Head of caudate nucleus (tissue), 42 donors: Measurements from ENCODE around the gene MPP2.
A peak's percentile ranks its signal among the peaks of the same experiment; 100 is the strongest.
"Not testable (repeated sequence)": the region's sequence is repeated elsewhere in the genome, so short reads cannot be mapped to it uniquely, and the experiment has no call there.

ENCODE experiments used
- DNase-seq, 42 donors: peaks; one replicate each; pipeline versions ENCODE4 v3.0.0 to v3.0.0-alpha.2; 2020 to 2021; ENCODE audit warnings: mixed read lengths in 7 of 42
- intact Hi-C: fragments of 100-400 bp; cut with DNase I; formaldehyde crosslinking; loops from one replicate; pipeline ENCODE4 v1.15.0; 2022

The MPP2 gene

DNA sequence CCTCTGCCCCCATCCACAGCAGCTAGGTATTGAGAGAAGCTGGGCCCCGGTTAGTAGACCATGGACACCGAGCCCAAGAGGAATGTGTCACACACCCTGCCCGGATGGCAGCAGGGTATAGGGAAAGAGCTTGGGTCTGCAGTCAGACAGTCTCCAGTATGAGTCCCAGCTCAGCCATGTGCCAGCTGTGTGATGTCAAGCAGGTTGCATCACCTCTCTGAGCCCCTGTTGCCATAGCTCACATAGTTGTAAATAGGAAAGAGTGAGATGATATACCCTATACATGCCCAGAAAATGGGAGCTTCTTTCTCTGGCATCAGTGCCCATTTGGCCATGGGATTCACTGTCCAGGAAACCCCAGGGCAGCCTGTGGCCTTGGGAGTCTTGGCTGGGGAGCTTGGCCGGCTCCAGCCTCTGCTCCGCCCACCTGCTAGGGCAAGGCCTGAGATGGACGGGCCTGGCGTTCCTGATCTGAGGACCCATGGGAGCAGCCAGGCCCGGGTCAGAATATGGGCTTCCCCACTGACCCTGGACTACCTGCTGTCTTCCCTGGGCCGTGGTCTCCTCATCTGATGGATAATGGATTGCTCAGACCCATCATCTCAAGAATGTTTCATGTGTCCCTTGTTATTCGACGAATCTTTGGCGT is 47.1 kb downstream of the MPP2 start:
- intact Hi-C loops, result no loop called here
- peak in 1 of 42 donors; percentile 24 for DNase-seq

GRCh38 chr17:43857957-43858600 is 49.3 kb downstream of the MPP2 start:
- intact Hi-C loops, result no loop called here
- peak in 1 of 42 donors; percentile 1 for DNase-seq

- DNase-seq, result peak in 1 of 42 donors; percentile 23
- intact Hi-C loops, result no loop called here
Measured at GRCh38 chr17:43857141-43857540, 50.2 kb downstream of the MPP2 start.

GRCh38 chr17:43856141-43856540 is 51.2 kb downstream of the MPP2 start:
- intact Hi-C loops, result no loop called here
- no peak for DNase-seq

DNA sequence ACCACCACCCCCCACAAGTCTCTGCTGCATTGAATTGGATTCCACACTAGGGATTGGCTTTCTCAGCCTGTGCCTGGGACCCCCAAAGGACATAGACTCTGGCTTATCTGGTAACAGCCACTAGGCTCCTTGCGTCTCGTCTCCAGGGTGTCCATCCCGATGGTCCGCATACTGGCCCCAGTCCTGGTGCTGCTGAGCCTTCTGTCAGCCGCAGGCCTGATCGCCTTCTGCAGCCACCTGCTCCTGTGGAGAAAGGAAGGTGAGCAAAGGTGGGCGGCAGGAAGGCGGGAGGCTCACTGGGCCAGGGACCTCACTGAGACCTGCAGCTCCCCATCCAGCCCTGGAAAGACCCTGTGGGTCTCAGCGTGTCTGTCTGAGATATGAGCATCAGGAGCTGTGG is 52.3 kb downstream of the MPP2 start:
- DNase-seq, result no peak
- intact Hi-C loops, result no loop called here

DNA sequence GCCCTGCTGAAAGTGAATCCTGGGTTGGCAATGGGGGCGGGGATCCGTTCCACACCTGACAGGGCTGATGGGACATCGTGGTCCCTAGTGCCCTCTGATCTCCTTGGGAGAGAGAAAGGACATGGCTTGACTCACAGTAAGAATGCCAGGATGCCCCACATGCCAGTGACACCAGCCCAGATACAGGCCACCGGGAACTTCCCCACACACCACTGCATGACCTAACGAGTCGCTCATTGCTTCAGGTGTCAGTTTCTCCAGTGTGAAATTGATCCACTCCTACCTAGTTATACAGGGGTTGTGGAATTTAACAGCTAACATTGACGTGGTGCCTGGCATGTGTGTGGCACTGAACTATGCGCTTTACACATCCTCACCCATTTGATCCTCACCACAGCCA is 52.8 kb downstream of the MPP2 start:
- DNase-seq, result no peak

DNA sequence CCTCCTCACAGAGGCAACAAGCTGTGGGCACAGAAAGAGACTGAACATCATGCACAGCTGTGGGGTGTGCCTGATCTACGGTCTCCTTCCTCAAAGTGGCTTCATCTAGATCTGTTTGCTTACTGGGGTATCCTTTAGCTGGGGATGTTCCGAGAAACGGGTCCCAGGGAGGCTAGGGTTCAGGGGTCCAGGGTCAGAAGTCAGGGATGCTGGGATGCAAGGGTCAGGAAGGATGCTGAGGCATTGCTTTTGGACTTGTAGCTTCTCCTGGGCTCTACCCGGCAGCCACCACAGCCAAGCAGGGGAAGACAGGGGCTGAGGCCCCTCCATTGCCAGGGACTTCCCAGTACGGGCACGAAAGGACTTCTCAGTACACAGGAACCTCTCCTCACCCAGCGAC is 53.8 kb downstream of the MPP2 start:
- no peak for DNase-seq
- intact Hi-C loops, result no loop called here

More for the DNA sequence above, 52.8 kb downstream of the MPP2 start:
- intact Hi-C loops, result no loop called here

DNA sequence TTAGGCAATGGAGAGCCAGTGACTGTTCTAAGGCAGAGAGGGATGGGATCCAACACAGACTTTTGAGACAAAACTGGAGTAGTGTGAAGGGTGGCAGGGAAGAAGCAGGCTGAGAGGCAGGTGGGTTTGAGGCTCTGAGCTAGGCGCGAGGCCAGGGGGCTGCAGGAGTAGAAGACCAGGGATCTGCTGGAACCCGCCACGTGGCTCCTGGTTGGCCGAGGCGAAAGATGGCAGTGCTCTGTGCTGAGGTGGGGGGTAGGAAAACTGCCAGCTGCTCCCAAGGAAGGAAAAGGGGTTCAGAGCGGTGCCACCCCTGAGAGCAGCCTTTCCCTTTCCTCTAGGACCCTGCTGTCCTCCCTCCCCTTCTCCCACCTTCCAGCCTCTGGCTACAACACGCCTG is 54.8 kb downstream of the MPP2 start:
- intact Hi-C loops, result no loop called here

DNA sequence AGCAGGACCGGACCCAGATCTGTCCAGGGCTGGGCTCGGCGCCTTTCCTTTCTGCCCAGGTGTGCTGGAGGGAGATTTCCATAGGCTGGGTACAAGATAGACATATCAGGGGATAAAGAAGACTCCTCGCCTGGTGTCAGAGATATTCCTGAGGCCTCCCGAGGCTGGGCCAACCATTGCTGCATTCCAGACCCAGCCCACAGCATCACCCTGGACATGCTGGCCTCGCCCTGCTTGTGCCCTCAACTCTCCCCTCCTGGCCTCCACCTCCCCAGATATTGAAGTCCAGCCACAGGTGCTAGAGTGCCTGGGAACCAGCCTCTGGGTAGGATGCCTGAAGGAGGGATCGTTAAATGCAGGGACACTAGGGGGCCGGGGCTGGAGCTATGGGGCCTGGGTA is 58.2 kb downstream of the MPP2 start:
- intact Hi-C loops, result loop anchor here (10.0 kb wide), 1 partner anchor 154 kb away; no protein-coding TSS in a partner anchor
- no peak for DNase-seq

More for the DNA sequence above, 54.8 kb downstream of the MPP2 start:
- no peak for DNase-seq

- no peak for DNase-seq
- intact Hi-C loops, result loop anchor here (10.0 kb wide), 1 partner anchor 154 kb away; no protein-coding TSS in a partner anchor
Measured at GRCh38 chr17:43848601-43849000, 58.7 kb downstream of the MPP2 start.

GRCh38 chr17:43846963-43847371 is 60.4 kb downstream of the MPP2 start, which contains the start of gene CD300LG:
CD300LG (plus strand) TSS chr17:43847176; CDS start chr17:43847217, 41 bp downstream.
- no peak for DNase-seq
- intact Hi-C loops, result loop anchor here (10.0 kb wide), 1 partner anchor 152 kb away; no protein-coding TSS in a partner anchor

- DNase-seq, result peak; percentile 73 to 95 (median 89)
- intact Hi-C loops, result loop anchor here (10.0 kb wide), 1 partner anchor 151 kb away; no protein-coding TSS in a partner anchor
Measured at GRCh38 chr17:43846221-43846712, 61.1 kb downstream of the MPP2 start.

- DNase-seq, result no peak
- intact Hi-C loops, result loop anchor here (10.0 kb wide), 1 partner anchor 151 kb away; no protein-coding TSS in a partner anchor
Measured at GRCh38 chr17:43845766-43846165, 61.6 kb downstream of the MPP2 start.

DNA sequence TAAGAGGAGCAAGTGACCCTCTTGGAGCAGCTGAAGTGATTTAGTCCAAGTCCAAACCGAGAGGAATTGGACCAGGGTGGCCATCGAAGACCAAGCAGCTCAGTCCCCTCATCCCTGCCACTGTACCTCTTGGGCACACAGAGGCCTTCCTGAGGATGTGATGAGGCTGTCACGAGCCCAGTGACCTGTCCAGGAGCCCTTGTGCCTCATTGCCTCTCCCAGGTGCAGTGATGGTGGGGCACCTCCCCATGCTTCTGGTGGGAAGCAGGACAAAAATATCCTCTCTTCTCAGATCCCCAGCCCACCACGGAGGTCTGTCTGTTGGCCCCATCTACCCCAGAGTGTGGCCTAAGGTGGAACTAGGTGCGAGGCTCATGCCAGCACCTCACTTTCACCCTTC is 63.1 kb downstream of the MPP2 start:
- DNase-seq, result no peak
- intact Hi-C loops, result loop anchor here (10.0 kb wide), 1 partner anchor 149 kb away; no protein-coding TSS in a partner anchor

DNA sequence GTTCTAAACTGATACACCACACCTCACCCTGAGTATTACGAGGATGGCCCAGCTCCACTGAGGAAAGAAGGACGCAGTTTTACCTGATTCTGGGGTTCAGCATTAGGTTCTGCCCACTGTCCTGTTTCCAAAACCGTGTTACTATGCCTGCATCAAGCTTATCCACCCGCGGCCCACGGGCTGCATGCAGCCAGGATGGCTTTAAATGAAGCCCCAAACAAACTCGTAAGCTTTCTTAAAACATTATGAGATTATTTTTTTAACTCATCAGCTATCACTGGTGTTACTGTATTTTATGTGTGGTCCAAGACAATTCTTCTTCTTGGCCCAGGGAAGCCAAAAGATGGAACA is 64.4 kb downstream of the MPP2 start:
- no peak for DNase-seq
- intact Hi-C loops, result loop anchor here (10.0 kb wide), 1 partner anchor 148 kb away; no protein-coding TSS in a partner anchor

- DNase-seq, result not testable (repeated sequence)
- intact Hi-C loops, result loop anchor here (10.0 kb wide), 1 partner anchor 148 kb away; no protein-coding TSS in a partner anchor
Measured at GRCh38 chr17:43842091-43842974, 65.0 kb downstream of the MPP2 start.

DNA sequence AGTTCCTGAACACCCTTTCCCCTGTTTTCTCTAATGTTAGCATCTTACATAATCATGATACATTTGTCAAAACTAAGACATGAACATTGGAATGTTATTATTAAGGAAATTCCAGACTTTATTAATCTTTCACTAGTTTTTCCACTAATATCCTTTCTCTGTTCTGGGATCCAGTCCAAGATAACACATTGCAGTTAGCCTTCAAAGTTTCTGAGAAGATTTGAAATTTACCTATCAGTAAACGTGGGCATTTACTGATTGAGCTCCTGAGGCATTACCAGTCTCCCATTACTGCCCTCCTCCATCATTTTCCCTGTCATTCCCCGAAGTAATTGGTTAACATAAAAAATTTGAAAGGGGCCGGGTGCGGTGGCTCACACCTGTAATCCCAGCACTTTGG is 66.1 kb downstream of the MPP2 start:
- intact Hi-C loops, result loop anchor here (10.0 kb wide), 1 partner anchor 146 kb away; no protein-coding TSS in a partner anchor
- DNase-seq, result no peak

GRCh38 chr17:43840814-43841213 is 66.5 kb downstream of the MPP2 start:
- no peak for DNase-seq
- intact Hi-C loops, result loop anchor here (10.0 kb wide), 1 partner anchor 146 kb away; no protein-coding TSS in a partner anchor

GRCh38 chr17:43839670-43840108 is 67.6 kb downstream of the MPP2 start:
- no peak for DNase-seq

More at GRCh38 chr17:43839670-43840108, 67.6 kb downstream of the MPP2 start:
- intact Hi-C loops, result loop anchor here (10.0 kb wide), 1 partner anchor 145 kb away; no protein-coding TSS in a partner anchor
